K562 (cell line): ENCODE measurements around the gene RUSC2. TPM values are rescaled to one million over a fixed set of nuclear protein-coding genes. Genes with fewer than 3 reads are reported as not detected.

ENCODE experiments used
- ATAC-seq: fragments of 200-7000 bp; cut with Tn5 transposase; 3 replicates; pipeline ENCODE4 v1.9.1; 2020; ENCODE audit warnings: moderate library complexity
- BruUV-seq: library from RNA; stranded (reverse); fragments of 400-500 nt; replicated peaks from 2 replicates; lab custom pipeline; 2021; lab: Mats Ljungman, UMichigan
- CTCF ChIA-PET: fragments of 300-600 bp; formaldehyde crosslinking; extraction: SDS; loops from one replicate; lab custom pipeline; 2021; ENCODE audit warnings: low intra/inter-chr PET ratio; lab: Yijun Ruan, JAX
- POLR2A ChIA-PET: fragments of 300-600, 350-650 bp; sonication (Branson Sonifier 250); formaldehyde crosslinking; extraction: SDS; loops from one replicate; lab custom pipeline; 2021; ENCODE audit warnings: antibody characterized with exemption, inconsistent platforms; lab: Yijun Ruan, JAX
- DNase-seq, 4 experiments: peaks; one replicate each; pipeline versions ENCODE4 v3.0.0 to v3.0.0-alpha.2; 2011 to 2018; ENCODE audit warnings: low spot score in 3 of 4, mixed read lengths in 3 of 4; ENCODE audit errors: extremely low read depth in 1 of 4
- FAIRE-seq: peaks from 2 replicates; lab custom pipeline; 2011; peaks lifted over from hg19 to GRCh38; lab: Jason Lieb, UNC
- H2AFZ ChIP-seq: 2 replicates; pipeline ENCODE4 v1.6.0; 2011; ENCODE audit warnings: low read depth, low read length, control low read depth, inconsistent platforms
- H3K27ac ChIP-seq: fragments of 200-600 bp; 3 replicates; pipeline ENCODE4 v1.8.0; 2011; ENCODE audit warnings: low read depth, mild to moderate bottlenecking, control low read depth, inconsistent platforms, low read length, moderate library complexity, mixed read lengths; ENCODE audit errors: extremely low read depth
- H3K27me3 ChIP-seq, 2 experiments: fragments of 300-600 bp in 1 of 2; 2 replicates in 1 of 2; 3 replicates in 1 of 2; pipeline versions ENCODE4 v1.6.0 to v1.8.0; 2011; ENCODE audit warnings: inconsistent platforms in 2 of 2, low read length in 2 of 2, mild to moderate bottlenecking in 1 of 2, mixed read lengths in 1 of 2, moderate library complexity in 1 of 2; ENCODE audit not compliant: control insufficient read depth in 2 of 2, insufficient read depth in 2 of 2
- H3K36me3 ChIP-seq: fragments of 300-600 bp; 3 replicates; pipeline ENCODE4 v1.8.0; 2011; ENCODE audit warnings: mild to moderate bottlenecking, low read length, inconsistent platforms; ENCODE audit not compliant: control insufficient read depth, insufficient read depth
- H3K4me1 ChIP-seq, 2 experiments: fragments of 200-600 bp in 1 of 2; replicated peaks in 1 of 2; 2 replicates in 1 of 2; 3 replicates in 1 of 2; pipeline versions ENCODE4 v1.5.1 to v1.8.0; 2011; ENCODE audit warnings: inconsistent platforms in 2 of 2, low read length in 2 of 2, mild to moderate bottlenecking in 1 of 2, mixed read lengths in 1 of 2, moderate library complexity in 1 of 2; ENCODE audit not compliant: control insufficient read depth in 2 of 2, insufficient read depth in 2 of 2
- H3K4me2 ChIP-seq: 2 replicates; pipeline ENCODE4 v1.6.1; 2011; ENCODE audit warnings: low read length, control low read depth, inconsistent platforms, mixed read lengths; ENCODE audit not compliant: insufficient read depth
- H3K4me3 ChIP-seq: fragments of 200-600 bp; sonication (generic), shearing (Covaris generic); 2 replicates; pipeline ENCODE4 v1.5.1; 2016; ENCODE audit warnings: control low read depth, inconsistent platforms
- H3K79me2 ChIP-seq: fragments of 200-600 bp; 3 replicates; pipeline ENCODE4 v1.8.0; 2011; ENCODE audit warnings: low read length, inconsistent platforms; ENCODE audit not compliant: control insufficient read depth, insufficient read depth
- H3K9ac ChIP-seq, 2 experiments: 2 replicates each; pipeline versions ENCODE4 v1.6.0 to v1.6.1; 2011; ENCODE audit warnings: low read depth in 2 of 2, low read length in 2 of 2, control low read depth in 1 of 2, inconsistent platforms in 1 of 2, mild to moderate bottlenecking in 1 of 2, mixed read lengths in 1 of 2; ENCODE audit not compliant: insufficient read depth in 1 of 2
- H3K9me1 ChIP-seq: one replicate; pipeline ENCODE4 v1.6.0; 2011; ENCODE audit warnings: inconsistent platforms, mild to moderate bottlenecking, low read length, moderate library complexity; ENCODE audit not compliant: control insufficient read depth, insufficient read depth
- H3K9me3 ChIP-seq: replicated peaks from 2 replicates; pipeline ENCODE4 v1.5.1; 2011; ENCODE audit warnings: low read depth, low read length, inconsistent platforms; ENCODE audit not compliant: control insufficient read depth, insufficient read depth
- H4K20me1 ChIP-seq: replicated peaks from 2 replicates; pipeline ENCODE4 v1.6.1; 2011; ENCODE audit warnings: low read length, inconsistent platforms, mixed read lengths; ENCODE audit not compliant: control insufficient read depth, insufficient read depth
- HDAC8 ChIP-seq: fragments of 450-650 bp; IDR thresholded peaks from 2 replicates; pipeline ENCODE4 v1.6.1; 2016; ENCODE audit warnings: mild to moderate bottlenecking, missing genetic modification characterization, moderate library complexity, missing compliant biosample characterization
- THRB ChIP-seq: fragments of 450-650 bp; formaldehyde crosslinking; conservative IDR thresholded peaks from 2 replicates; pipeline ENCODE4 v1.4.0; 2022; ENCODE audit warnings: mild to moderate bottlenecking, missing genetic modification characterization
- TRIM24 ChIP-seq, 2 experiments: fragments of 450-650 bp; IDR thresholded peaks; 2 replicates each; pipeline ENCODE4 v1.6.1; 2016
- ZNF253 ChIP-seq: fragments of 250-450 bp; sonication (Bioruptor Pico); conservative IDR thresholded peaks from 2 replicates; pipeline ENCODE4 v1.6.1; 2021; ENCODE audit warnings: mild to moderate bottlenecking
- WGBS: fragments of 100-300 bp; shearing (Covaris generic); methylation state at CpG from one replicate; pipeline ENCODE4 v1.1.6; 2016; ENCODE audit warnings: low coverage, mixed read lengths; ENCODE audit not compliant: insufficient coverage; ENCODE audit errors: missing lambda C conversion rate; 5-methylcytosine and 5-hydroxymethylcytosine counted together
- in situ Hi-C: fragments of 300-500 bp; cut with MboI; formaldehyde crosslinking; loops from 4 replicates; pipeline ENCODE4 v1.15.0; 2018; ENCODE audit warnings: inconsistent platforms, mixed read lengths
- intact Hi-C: fragments of 100-400 bp; cut with micrococcal nuclease; formaldehyde crosslinking; loops from 2 replicates; pipeline ENCODE4 v1.14.2; 2022
- polyA plus RNA-seq, 8 experiments: library from polyadenylated mRNA; depleted of rRNA in 4 of 8; stranded (reverse) in 5 of 8; unstranded in 3 of 8; fragments of >200 nt; fragmentation: Nextera tagmentation in 2 of 8; fragmentation: Illumina TruSeq in 1 of 8; extraction: Ambion mirVana in 2 of 8; extraction: Trizol in 1 of 8; gene quantifications; 2 replicates each; pipeline versions ENCODE4 v1.2.1 to v1.2.3, GENCODE V29; 2011 to 2014; ENCODE audit warnings: inconsistent platforms in 1 of 8, missing spikeins in 1 of 8
- total RNA-seq, 7 experiments: library from RNA; depleted of rRNA in 6 of 7; stranded (reverse); fragments of >200 nt in 6 of 7; fragmentation: Illumina TruSeq in 2 of 7; extraction: Trizol in 2 of 7; gene quantifications; 2 replicates each; pipeline versions ENCODE4 v1.2.1 to v1.2.3, GENCODE V29; 2011 to 2021; ENCODE audit warnings: low replicate concordance in 1 of 7
- TF ChIP-seq, protein P1 (sequence below), 2 experiments: fragments of 450-650 bp in 1 of 2; sonication (generic) in 1 of 2; formaldehyde crosslinking in 1 of 2; IDR thresholded peaks in 1 of 2; conservative IDR thresholded peaks in 1 of 2; 2 replicates each; pipeline versions ENCODE4 v1.6.1 to v1.8.1; 2016 to 2023; ENCODE audit warnings: mild to moderate bottlenecking in 2 of 2, moderate library complexity in 2 of 2, inconsistent platforms in 1 of 2, missing genetic modification reagents in 1 of 2

Gene RUSC2
- total and polyA plus RNA-seq, 9 of the 15 experiments (the other 6 are each of a cell fraction or from before 2014, with no cell fraction given): 0.08 to 12.8 (median 3.1) TPM

DNA sequence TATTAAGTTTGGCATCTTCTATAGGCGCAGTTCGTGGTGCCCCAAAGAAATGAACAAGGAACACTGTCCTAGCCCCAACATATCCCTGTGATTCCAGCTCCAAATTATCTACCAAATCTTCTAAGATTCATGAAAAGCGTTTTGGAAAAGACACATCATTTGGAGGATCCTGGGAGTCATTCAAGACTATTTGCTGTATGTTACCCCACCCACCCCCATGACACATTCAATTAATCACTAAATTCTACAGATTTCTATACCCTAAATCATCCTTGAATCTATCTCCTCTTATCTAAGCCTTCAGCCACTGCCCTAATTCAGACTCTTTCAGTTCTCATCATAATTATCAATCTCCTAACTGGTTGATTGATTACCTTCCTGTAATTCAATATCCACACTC is 5.5 kb upstream of the RUSC2 start:
- CTCF ChIA-PET: interaction anchor here (0.7 kb wide), 1 partner anchor 389 kb away, joined by 3 read pairs; no protein-coding TSS in a partner anchor
- intact Hi-C loops: no loop called here

More for the DNA sequence above, 5.5 kb upstream of the RUSC2 start:
- Histone ChIP-seq H3K4me1 (peaks cover 0 to 2% of the 10 kb centered on the region in 2 experiments; a peak in 3 of 5 replicates), H3K9me3 (no peaks in the 10 kb centered on the region), H3K27ac (no peak overlapping the region), H4K20me1 (no peaks in the 10 kb centered on the region), H3K4me2 (no peak overlapping the region), H3K9me1 (no peaks in the 10 kb centered on the region), H2AFZ (no peak overlapping the region), H3K79me2 (0 out of 3 replicates have a peak, but pooled peaks cover 3% of the 10 kb centered on the region), H3K36me3 (no peaks in the 10 kb centered on the region), H3K27me3 (no peaks in the 10 kb centered on the region; a peak in 1 of 5 replicates), H3K9ac (no peak overlapping the region), H3K4me3 (no peak overlapping the region)
- TF ChIP-seq TRIM24 (IDR thresholded peaks at IDR 0.05): no peak
- TF ChIP-seq, protein P1, sequence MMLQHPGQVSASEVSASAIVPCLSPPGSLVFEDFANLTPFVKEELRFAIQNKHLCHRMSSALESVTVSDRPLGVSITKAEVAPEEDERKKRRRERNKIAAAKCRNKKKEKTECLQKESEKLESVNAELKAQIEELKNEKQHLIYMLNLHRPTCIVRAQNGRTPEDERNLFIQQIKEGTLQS (IDR thresholded peaks at IDR 0.05): no peak
- TF ChIP-seq, protein P1 (CRISPR knock-in tag; conservative IDR thresholded peaks at IDR 0.05): no peak
- no peak for TF ChIP-seq ZNF253 (CRISPR knock-in tag)
- no peak for TF ChIP-seq THRB (CRISPR knock-in tag)
- TF ChIP-seq HDAC8 (tag): no peak
- POLR2A ChIA-PET: interaction anchor here (1.3 kb wide), 1 partner anchor 78 kb away, joined by 5 read pairs; no protein-coding TSS in a partner anchor
- 56% methylated on average over 3 of the region's 3 CpGs for WGBS
- no TSS peak for BruUV-seq
- no peak for ATAC-seq
- DNase-seq: no peak
- FAIRE-seq: no peak
- in situ Hi-C loops: no loop called here
